HEK293 (cell line): ENCODE measurements around the gene CDX1.
A peak's percentile ranks its signal among the peaks of the same experiment; 100 is the strongest.

Experiments used
- CTCF ChIA-PET: fragments of 350-600 bp; formaldehyde crosslinking; extraction: SDS; loops from one replicate; lab custom pipeline; 2021; ENCODE audit warnings: antibody characterized with exemption; lab: Yijun Ruan, JAX
- POLR2A ChIA-PET: fragments of 300-600 bp; formaldehyde crosslinking; extraction: SDS; loops from one replicate; lab custom pipeline; 2020; ENCODE audit warnings: antibody characterized with exemption, inconsistent platforms; lab: Yijun Ruan, JAX
- H3K27ac ChIP-seq: fragments of 200-500 bp; sonication (Bioruptor generic); 2 replicates; pipeline ENCODE4 v1.5.1; 2014; ENCODE audit warnings: low read depth, low read length, control low read depth, inconsistent platforms; ENCODE audit errors: extremely low read depth
- H3K36me3 ChIP-seq, 2 experiments: fragments of 200-500 bp in 1 of 2; sonication (Bioruptor generic) in 1 of 2; 1 replicate in 1 of 2; 2 replicates in 1 of 2; pipeline ENCODE4 v1.5.1; 2014 to 2017; ENCODE audit warnings: inconsistent platforms in 2 of 2, low read length in 2 of 2; ENCODE audit not compliant: control insufficient read depth in 2 of 2, insufficient read depth in 1 of 2
- H3K4me1 ChIP-seq: fragments of 200-500 bp; sonication (Bioruptor generic); 2 replicates; pipeline ENCODE4 v1.5.1; 2014; ENCODE audit warnings: mild to moderate bottlenecking, low read length, inconsistent platforms; ENCODE audit not compliant: control insufficient read depth, insufficient read depth
- H3K4me3 ChIP-seq: 2 replicates; pipeline ENCODE4 v1.5.1; 2011; ENCODE audit warnings: low read depth, mild to moderate bottlenecking, control low read depth, low read length, moderate library complexity
- H3K9me3 ChIP-seq: fragments of 200-500 bp; sonication (Bioruptor generic); 2 replicates; pipeline ENCODE4 v1.5.1; 2014; ENCODE audit warnings: low read depth, low read length, inconsistent platforms; ENCODE audit not compliant: control insufficient read depth, insufficient read depth
- CTCF ChIP-seq: fragments of 450-650 bp; formaldehyde crosslinking; IDR thresholded peaks from 2 replicates; pipeline ENCODE4 v1.5.1; 2016; ENCODE audit warnings: missing biosample characterization, missing genetic modification characterization
- HOXC10 ChIP-seq: sonication (generic); formaldehyde crosslinking; IDR thresholded peaks from 2 replicates; pipeline ENCODE4 v1.8.1; 2023; ENCODE audit warnings: mild to moderate bottlenecking, missing genetic modification reagents
- KLF1 ChIP-seq: fragments of 450-650 bp; formaldehyde crosslinking; IDR thresholded peaks from 2 replicates; pipeline ENCODE4 v1.5.1; 2016; ENCODE audit warnings: missing biosample characterization, missing genetic modification characterization
- TSHZ1 ChIP-seq: fragments of 450-650 bp; formaldehyde crosslinking; IDR thresholded peaks from 2 replicates; pipeline ENCODE4 v1.5.1; 2016; ENCODE audit warnings: missing biosample characterization, missing genetic modification characterization, borderline replicate concordance
- ZBTB17 ChIP-seq: fragments of 450-650 bp; formaldehyde crosslinking; IDR thresholded peaks from 2 replicates; pipeline ENCODE4 v1.5.1; 2016; ENCODE audit warnings: missing biosample characterization, missing genetic modification characterization
- ZBTB44 ChIP-seq: fragments of 450-650 bp; IDR thresholded peaks from 2 replicates; pipeline ENCODE4 v1.5.1; 2018; ENCODE audit warnings: missing biosample characterization, mild to moderate bottlenecking, missing genetic modification characterization
- ZFHX2 ChIP-seq: fragments of 450-650 bp; formaldehyde crosslinking; conservative IDR thresholded peaks from 2 replicates; pipeline ENCODE4 v1.5.1; 2016; ENCODE audit warnings: missing biosample characterization, missing genetic modification characterization
- ZFP3 ChIP-seq: fragments of 450-650 bp; formaldehyde crosslinking; IDR thresholded peaks from 2 replicates; pipeline ENCODE4 v1.5.1; 2016; ENCODE audit warnings: low read depth, missing biosample characterization, missing genetic modification characterization
- ZFP37 ChIP-seq: fragments of 450-650 bp; formaldehyde crosslinking; IDR thresholded peaks from 2 replicates; pipeline ENCODE4 v1.5.1; 2016; ENCODE audit warnings: missing biosample characterization, missing genetic modification characterization
- ZIC2 ChIP-seq: fragments of 450-650 bp; formaldehyde crosslinking; IDR thresholded peaks from 2 replicates; pipeline ENCODE4 v1.5.1; 2016; ENCODE audit warnings: missing biosample characterization, missing genetic modification characterization
- ZNF24 ChIP-seq: fragments of 450-650 bp; formaldehyde crosslinking; IDR thresholded peaks from 2 replicates; pipeline ENCODE4 v1.5.1; 2016; ENCODE audit warnings: missing biosample characterization, missing genetic modification characterization
- ZNF280C ChIP-seq: fragments of 450-650 bp; formaldehyde crosslinking; IDR thresholded peaks from 2 replicates; pipeline ENCODE4 v1.5.1; 2016; ENCODE audit warnings: missing biosample characterization, missing genetic modification characterization
- ZNF302 ChIP-seq: fragments of 450-650 bp; formaldehyde crosslinking; IDR thresholded peaks from 2 replicates; pipeline ENCODE4 v1.5.1; 2016; ENCODE audit warnings: missing biosample characterization, missing genetic modification characterization, low read depth
- ZNF37A ChIP-seq: fragments of 450-650 bp; IDR thresholded peaks from 2 replicates; pipeline ENCODE4 v1.5.1; 2018; ENCODE audit warnings: missing biosample characterization, missing genetic modification characterization
- ZNF423 ChIP-seq: fragments of 450-650 bp; formaldehyde crosslinking; IDR thresholded peaks from 2 replicates; pipeline ENCODE4 v1.5.1; 2016; ENCODE audit warnings: missing biosample characterization, missing genetic modification characterization
- ZNF48 ChIP-seq: fragments of 450-650 bp; formaldehyde crosslinking; IDR thresholded peaks from 2 replicates; pipeline ENCODE4 v1.5.1; 2016; ENCODE audit warnings: missing biosample characterization, missing genetic modification characterization
- ZNF561 ChIP-seq: fragments of 450-650 bp; IDR thresholded peaks from 2 replicates; pipeline ENCODE4 v1.5.1; 2018; ENCODE audit warnings: missing biosample characterization, missing genetic modification characterization, borderline replicate concordance
- ZNF645 ChIP-seq: fragments of 450-650 bp; formaldehyde crosslinking; IDR thresholded peaks from 2 replicates; pipeline ENCODE4; 2016; ENCODE audit warnings: missing biosample characterization, missing genetic modification characterization
- ZNF707 ChIP-seq: fragments of 450-650 bp; formaldehyde crosslinking; IDR thresholded peaks from 2 replicates; pipeline ENCODE4 v1.5.1; 2016; ENCODE audit warnings: missing biosample characterization, missing genetic modification characterization
- ZNF747 ChIP-seq: fragments of 450-650 bp; formaldehyde crosslinking; IDR thresholded peaks from 2 replicates; pipeline ENCODE4 v1.5.1; 2016; ENCODE audit warnings: missing biosample characterization, missing genetic modification characterization
- ZNF776 ChIP-seq: fragments of 450-650 bp; formaldehyde crosslinking; IDR thresholded peaks from 2 replicates; pipeline ENCODE4 v1.5.0; 2017; ENCODE audit warnings: missing biosample characterization, missing genetic modification characterization, borderline replicate concordance
- ZNF837 ChIP-seq: fragments of 450-650 bp; formaldehyde crosslinking; IDR thresholded peaks from 2 replicates; pipeline ENCODE4 v1.5.1; 2016; ENCODE audit warnings: missing biosample characterization, missing genetic modification characterization

CDX1 gene

GRCh38 chr5:150172145-150172544 lies 5.6 kb downstream of the CDX1 start:
- no peak overlapping the region for H3K27ac ChIP-seq

GRCh38 chr5:150172556-150172955 lies 6.0 kb downstream of the CDX1 start:
- Histone ChIP-seq H3K27ac (no peak overlapping the region), H3K4me3 (no peak overlapping the region), H3K9me3 (no peaks in the 10 kb centered on the region), H3K4me1 (no peaks in the 10 kb centered on the region), H3K36me3 (no peaks in the 10 kb centered on the region)
- ChIA-PET POLR2A (interaction anchor here (1.2 kb wide), 1 partner anchor 748 kb away, joined by 3 read pairs; no protein-coding TSS in a partner anchor), CTCF (interaction anchor here (1.1 to 1.8 kb wide), 2 partner anchors 11 to 166 kb away, joined by 5 read pairs; no protein-coding TSS in a partner anchor)
- no peak for TF ChIP-seq ZNF48 (tag by site-specific recombination)
- no peak for TF ChIP-seq ZBTB44
- TF ChIP-seq ZIC2 (tag by site-specific recombination), result peak; percentile 29
- TF ChIP-seq ZFP3 (tag by site-specific recombination), result no peak
- no peak for TF ChIP-seq ZNF24 (tag by site-specific recombination)
- no peak for TF ChIP-seq ZBTB17

More at GRCh38 chr5:150172145-150172544, 5.6 kb downstream of the CDX1 start:
- no peak overlapping the region for H3K4me3 ChIP-seq
- TF ChIP-seq ZNF747 (tag by site-specific recombination) (no peak), ZNF776 (tag by site-specific recombination) (no peak), ZFP37 (tag by site-specific recombination) (no peak), ZNF37A (tag by site-specific recombination) (no peak), ZNF837 (tag by site-specific recombination) (no peak), CTCF (tag by site-specific recombination) (no peak)
- no peaks in the 10 kb centered on the region for H3K9me3 ChIP-seq
- CTCF ChIA-PET, result interaction anchor here (1.1 to 1.8 kb wide), 3 partner anchors 10 to 166 kb away, joined by 3 to 5 read pairs (median 5); no protein-coding TSS in a partner anchor
- POLR2A ChIA-PET, result interaction anchor here (0.6 to 1.2 kb wide), 2 partner anchors 150 to 748 kb away, joined by 3 to 10 read pairs; no protein-coding TSS in a partner anchor
- H3K36me3 ChIP-seq, result no peaks in the 10 kb centered on the region
- no peaks in the 10 kb centered on the region for H3K4me1 ChIP-seq

GRCh38 chr5:150173161-150173560 lies 6.6 kb downstream of the CDX1 start:
- ChIA-PET CTCF (interaction anchor here (1.8 kb wide), 1 partner anchor 11 kb away, joined by 5 read pairs; no protein-coding TSS in a partner anchor), POLR2A (no interaction called here)
- Histone ChIP-seq H3K9me3 (no peaks in the 10 kb centered on the region), H3K27ac (no peak overlapping the region), H3K4me1 (no peaks in the 10 kb centered on the region), H3K36me3 (no peaks in the 10 kb centered on the region), H3K4me3 (no peak overlapping the region)
- TF ChIP-seq ZNF423 (tag by site-specific recombination) (no peak), TSHZ1 (no peak), ZNF48 (tag by site-specific recombination) (no peak), ZNF280C (tag by site-specific recombination) (no peak), ZNF707 (tag by site-specific recombination) (no peak), ZNF302 (no peak), ZNF561 (no peak), ZNF645 (tag by site-specific recombination) (no peak), KLF1 (tag by site-specific recombination) (no peak), HOXC10 (CRISPR knock-in tag) (no peak), ZFHX2 (no peak)
